HPDE6-E6E7 (cell line): ENCODE results near the gene RMND5B.
"Not testable (repeated sequence)": the region's sequence is repeated elsewhere in the genome, so short reads cannot be mapped to it uniquely, and the experiment has no call there.

ENCODE experiments used
- DNase-seq: peaks from one replicate; pipeline ENCODE4 v3.0.0; 2011; ENCODE audit warnings: missing footprints; ENCODE audit errors: extremely low spot score

RMND5B gene

DNA sequence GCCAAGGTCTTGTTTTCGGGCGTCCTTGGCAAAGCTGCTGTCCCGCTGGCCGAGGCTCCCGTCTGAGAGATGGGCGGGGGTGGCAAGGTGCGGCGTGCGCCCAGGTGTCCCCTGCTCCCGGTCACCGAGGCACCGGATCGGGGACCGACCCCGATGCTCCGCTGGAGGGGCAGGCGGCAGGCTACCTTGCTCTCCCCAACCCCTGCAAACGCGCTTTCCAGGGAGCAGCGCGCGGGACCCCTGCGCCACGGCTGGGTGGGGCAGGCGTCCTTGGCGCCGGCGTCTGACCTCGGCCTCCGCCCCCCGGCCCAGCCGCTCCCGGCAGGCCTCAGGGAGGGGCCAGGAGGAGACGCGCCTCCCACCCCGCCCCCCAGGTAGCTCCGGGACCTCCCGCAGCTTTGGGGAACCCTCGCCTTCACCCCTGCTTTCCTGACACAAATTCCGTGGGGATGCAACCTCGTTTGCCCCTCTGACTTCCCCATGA lies 16.9 kb upstream of the RMND5B start:
- no peak for DNase-seq

DNA sequence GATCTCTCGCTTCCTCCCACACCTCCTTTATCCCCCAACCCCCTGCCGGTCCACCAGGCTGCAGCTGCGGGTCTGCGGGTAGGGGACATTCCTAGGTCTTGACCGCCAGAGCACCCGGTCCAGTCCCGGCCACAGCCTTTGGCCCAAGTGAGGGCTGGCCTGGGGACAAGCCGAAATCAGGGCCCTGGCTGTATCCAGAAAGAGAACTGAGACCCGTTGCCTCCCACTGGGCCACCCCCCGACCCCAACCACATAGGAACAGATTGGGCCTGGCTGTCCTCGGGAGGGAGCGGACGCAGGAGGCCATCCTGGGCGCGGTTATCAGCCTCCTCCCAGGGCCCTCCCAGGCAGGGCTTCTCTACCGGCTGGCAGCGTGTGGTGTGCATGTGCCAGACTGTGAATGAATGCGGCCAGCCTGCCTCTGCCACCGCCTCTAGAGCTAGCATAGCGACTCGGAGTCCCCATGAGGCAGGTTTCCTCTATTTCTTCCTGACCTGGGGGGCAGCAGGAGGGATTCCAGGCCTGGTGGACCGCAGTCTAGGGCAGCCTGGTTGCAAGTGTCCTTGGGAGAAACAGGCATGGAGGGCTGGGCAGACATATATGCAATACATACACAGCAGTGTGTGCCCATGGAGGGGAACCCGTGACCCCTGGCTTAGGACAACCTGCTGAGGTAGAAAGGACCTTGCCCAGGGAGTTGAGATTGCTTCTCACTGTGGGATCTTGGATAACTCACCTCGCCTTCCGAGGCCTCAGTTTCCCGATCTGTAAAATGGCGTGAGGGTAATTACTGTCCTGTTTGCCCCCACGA lies 16.3 kb upstream of the RMND5B start:
- no peak for DNase-seq

DNA sequence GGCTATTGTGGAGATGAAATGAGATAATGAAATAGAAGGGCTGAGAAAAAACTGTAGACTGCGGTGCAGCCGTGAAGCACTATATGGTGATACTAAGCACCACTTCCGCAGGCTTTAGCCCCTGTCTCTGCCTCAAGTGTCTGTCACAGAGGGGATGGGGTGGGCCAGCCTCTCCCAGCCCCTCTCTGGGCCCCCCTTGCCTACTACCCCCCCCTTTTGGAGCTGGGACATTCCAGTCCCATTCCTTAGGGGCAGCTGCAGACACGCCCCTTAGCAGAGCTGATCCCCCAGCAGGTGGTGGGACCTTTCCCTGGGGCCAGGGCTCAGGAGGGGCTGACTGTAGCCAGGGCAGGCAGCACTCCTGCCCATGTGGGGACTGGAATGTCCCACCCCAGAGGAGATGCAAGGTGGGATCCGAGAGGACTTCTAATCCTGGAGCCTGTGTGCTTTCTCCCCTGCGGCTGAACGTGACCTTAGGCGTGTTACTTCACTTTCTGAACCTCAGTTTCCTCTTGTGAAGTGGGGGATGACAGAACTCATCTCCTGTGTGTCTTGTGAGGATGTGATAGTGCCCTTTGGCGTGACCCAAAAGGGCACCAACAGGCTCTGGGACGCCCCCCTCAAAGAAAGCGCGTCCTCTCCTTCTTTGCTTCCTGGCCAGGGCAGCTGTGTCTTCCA lies 15.5 kb upstream of the RMND5B start:
- no peak for DNase-seq

DNA sequence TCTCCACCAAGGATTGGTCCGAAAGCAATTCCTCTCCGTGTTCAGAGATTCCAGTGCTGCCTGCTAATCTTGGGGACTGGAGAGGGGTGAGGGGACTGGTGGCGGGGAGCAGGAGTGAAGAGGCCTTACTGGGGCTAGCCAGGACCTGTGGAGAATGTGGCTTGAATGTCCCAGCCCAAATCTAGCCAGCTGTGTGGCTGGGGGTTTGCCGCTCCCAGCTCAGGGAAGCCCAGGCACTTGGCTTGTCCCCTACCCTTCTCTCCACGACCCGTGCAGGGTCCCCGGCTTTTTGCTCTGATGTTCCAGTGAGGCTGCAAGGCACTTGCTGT lies 15.0 kb upstream of the RMND5B start:
- no peak for DNase-seq

DNA sequence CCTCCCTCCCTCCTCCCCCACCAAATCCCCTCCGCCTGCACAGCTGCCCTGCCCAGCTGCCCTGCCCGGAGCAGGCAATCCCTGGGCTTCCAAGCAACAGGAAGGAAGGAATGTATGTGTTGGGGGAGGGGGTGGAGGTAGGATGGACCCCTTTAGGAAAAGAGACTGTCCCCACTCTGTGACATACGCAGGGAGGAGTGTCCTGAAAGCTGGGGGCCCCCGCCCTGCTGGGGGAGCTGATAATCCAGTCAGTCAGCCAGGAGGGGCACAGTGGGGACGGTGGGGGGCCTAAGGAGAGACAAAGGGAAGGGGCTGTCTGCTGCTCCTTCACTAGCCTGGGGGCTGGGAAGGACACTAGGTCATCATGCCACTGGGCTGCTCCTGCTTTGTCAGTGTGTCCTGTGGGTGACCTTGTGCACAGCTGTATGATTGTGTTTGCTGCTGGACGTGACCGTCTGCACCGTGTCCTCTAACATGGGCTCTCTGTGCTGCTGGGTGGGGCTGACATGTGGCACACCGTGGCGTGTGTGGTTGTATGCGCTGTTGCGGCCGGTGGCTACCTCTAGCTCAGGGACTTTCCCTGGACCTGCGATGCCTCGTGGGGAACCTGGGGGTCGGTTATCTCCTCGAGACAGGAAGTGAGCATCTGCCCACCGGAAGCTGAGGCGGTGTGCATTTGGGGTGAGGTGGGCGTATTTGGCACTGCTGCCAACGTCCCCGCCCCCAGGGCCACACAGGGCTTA lies 14.5 kb upstream of the RMND5B start:
- DNase-seq: no peak

DNA sequence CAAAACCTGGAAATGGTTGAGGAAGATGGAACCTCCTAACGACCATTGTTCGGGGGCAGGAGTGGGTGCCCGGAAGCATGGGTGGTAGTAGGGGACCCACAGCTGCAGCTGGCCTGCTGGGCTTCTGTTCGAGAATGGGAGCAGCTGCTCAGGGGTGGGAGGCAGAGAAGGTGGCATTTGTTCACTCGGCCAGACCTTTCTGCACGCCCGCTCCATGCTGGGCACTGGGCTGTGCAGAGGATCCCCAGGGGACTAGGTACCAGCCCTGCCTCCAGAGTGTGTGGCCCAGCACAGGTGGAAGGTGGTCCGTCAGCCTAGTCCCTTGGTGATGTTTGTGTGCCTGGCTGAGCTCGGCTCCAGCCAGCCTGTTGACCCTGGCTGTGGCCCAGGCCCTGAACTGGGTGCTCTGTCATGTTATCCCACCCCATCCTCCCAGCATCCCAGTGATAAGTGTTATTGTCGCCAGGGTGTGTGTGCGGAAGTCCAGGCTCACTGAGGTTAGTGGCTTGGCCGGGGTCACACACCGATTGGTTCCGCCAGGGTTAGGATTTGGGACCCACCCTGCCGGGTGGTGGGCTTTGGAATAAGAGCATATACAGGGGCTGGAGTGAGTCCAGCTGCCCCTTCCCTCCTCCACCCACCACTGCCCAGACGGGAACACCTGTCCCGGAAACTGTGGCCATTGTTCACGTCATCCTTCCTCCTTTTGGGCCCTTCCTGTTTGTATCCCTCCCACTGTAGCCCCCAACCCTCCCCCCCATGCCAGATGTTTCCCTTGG lies 12.7 kb upstream of the RMND5B start:
- DNase-seq: no peak

DNA sequence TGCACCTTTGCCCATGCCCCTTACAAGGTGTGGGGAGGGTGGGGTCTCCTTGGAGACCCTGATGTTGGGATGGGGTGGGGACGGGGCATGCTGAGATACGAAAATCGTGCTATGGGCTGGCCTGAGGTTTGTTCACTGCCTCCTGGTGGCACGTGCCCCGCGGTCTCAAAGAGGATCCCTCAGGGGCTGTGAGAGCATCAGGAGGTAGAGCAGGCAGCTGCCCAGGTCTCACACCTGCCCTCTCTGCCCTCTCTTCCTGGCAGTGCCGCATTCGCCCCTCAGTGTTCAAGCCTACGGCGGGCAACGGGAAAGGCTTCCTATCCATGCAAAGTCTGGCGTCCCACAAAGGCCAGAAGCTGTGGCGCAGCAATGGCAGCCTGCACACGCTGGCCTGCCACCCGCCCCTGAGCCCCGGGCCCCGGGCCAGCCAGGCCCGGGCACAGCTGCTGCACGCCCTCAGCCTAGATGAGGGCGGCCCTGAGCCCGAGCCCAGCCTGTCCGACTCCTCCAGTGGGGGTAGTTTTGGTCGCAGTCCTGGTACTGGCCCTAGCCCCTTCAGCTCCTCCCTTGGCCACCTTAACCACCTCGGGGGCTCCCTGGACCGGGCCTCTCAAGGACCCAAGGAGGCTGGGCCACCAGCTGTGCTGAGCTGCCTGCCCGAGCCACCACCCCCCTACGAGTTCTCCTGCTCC lies 10.8 kb upstream of the RMND5B start:
- DNase-seq: no peak

DNA sequence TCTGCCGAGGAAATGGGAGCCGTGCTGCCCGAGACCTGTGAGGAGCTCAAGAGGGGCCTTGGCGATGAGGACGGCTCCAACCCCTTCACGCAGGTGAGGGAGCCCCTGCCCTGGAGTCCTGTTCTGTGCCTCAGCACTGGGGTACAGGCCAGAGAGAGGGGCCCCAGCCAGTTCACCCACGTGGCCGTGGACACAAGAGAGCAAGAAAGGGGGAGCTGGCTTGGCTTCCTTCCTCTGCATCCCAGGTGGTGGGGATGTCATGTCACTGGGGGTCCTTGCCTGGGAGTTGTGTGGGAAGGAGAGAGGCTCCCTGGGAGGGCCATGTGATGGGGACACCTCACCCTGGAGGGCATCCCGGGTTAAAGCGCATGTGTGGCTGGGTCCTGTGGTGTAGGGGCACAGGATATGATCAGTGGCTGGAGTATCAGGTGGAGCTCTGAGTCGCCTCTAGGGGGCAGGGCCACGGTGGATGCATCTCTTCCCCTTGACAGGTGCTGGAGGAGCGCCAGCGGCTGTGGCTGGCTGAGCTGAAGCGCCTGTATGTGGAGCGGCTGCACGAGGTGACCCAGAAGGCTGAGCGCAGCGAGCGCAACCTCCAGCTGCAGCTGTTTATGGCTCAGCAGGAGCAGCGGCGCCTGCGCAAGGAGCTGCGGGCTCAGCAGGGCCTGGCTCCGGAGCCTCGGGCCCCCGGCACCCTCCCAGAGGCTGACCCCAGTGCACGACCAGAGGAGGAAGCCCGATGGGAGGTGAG lies 10.0 kb upstream of the RMND5B start:
- peak; percentile 42 for DNase-seq

DNA sequence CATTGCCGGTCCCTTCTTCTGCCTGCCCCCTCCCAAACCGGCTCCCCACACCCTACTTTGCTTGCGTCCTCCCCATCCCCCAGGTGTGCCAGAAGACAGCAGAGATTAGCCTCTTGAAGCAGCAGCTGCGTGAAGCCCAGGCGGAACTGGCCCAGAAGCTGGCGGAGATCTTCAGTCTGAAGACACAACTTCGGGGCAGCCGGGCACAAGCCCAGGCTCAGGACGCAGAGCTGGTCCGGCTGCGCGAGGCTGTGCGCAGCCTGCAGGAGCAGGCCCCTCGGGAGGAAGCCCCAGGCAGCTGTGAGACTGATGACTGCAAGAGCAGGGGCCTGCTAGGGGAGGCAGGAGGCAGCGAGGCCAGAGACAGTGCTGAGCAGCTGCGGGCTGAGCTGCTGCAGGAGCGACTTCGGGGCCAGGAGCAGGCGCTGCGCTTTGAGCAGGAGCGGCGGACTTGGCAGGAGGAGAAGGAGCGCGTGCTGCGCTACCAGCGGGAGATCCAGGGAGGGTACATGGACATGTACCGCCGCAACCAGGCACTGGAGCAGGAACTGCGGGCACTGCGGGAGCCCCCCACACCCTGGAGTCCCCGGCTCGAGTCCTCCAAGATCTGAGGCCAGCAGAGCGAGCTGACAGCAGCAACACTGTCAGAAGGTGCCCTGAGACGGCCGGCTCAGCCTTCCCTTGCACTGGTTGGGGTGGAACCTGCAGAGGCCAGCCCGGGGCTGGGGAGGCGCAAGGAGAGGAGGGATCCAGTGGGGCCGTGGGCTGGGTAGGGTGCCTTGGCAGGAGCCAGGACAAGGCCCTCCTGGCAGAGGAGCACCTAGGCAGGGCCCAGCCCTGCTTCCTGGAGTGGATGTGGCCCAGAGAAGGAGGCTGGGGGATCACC lies 9.2 kb upstream of the RMND5B start:
- DNase-seq: no peak

DNA sequence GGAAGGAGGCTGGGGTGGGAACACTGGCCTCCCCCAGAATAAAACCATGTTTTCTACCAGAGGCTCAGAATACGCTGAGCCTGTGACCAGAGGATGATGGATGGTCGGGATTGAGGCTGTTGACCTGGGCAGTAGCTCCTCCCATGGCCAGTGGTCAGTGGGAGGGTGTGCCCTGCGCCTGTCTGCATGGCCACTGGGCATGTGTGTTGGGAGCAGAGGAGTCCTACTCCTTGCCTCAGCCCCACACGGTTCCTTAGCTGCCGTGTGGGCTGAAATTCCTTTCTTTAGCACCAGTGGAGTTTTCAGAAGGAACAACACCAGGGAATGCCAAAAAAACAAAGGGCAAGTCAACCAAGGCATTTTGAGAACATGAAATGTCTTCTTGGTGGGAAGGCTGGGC lies 8.5 kb upstream of the RMND5B start:
- no peak for DNase-seq

DNA sequence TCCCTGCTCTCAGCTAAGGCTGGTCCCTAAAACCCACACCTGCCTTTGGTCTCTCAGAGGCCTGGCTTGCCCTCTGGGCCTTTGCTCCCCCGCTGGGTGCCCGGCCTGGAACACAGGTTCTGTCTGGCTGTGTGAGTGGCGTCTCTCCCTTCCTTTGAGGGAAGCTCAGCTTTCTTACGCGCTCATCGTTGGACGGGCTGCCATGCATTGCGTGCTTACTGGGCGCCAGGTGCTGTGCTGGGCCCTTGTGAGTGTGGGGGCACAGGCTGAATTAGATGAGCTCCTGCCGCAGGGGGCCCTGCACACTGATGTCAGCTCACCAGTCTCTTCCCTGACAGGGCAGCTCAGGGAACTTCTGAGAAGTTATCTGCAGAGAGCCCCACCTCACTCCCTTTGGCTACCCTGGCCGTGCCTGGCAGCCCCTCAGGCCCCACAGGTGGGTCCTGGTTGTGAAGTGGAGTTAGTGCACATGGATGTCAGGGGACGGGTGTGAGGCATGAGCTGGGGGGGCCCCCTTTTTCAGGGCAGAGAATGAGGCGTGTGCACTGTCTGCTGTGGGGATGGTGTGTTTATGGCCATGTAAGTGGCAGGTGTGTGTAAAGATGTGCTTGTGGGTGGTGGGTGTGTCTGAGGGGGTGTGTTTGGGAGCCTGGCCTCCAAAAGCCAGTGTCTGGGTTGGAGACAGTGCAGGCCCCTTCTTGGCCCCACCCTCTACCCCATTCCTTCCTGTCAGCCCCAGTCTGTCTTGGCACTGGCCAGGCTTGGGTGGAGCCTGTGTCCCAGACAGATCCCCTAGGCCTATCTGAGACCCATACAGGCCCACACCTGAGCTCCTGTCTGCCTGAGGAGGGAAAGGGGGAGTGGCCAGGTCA lies 7.5 kb upstream of the RMND5B start:
- DNase-seq: no peak

DNA sequence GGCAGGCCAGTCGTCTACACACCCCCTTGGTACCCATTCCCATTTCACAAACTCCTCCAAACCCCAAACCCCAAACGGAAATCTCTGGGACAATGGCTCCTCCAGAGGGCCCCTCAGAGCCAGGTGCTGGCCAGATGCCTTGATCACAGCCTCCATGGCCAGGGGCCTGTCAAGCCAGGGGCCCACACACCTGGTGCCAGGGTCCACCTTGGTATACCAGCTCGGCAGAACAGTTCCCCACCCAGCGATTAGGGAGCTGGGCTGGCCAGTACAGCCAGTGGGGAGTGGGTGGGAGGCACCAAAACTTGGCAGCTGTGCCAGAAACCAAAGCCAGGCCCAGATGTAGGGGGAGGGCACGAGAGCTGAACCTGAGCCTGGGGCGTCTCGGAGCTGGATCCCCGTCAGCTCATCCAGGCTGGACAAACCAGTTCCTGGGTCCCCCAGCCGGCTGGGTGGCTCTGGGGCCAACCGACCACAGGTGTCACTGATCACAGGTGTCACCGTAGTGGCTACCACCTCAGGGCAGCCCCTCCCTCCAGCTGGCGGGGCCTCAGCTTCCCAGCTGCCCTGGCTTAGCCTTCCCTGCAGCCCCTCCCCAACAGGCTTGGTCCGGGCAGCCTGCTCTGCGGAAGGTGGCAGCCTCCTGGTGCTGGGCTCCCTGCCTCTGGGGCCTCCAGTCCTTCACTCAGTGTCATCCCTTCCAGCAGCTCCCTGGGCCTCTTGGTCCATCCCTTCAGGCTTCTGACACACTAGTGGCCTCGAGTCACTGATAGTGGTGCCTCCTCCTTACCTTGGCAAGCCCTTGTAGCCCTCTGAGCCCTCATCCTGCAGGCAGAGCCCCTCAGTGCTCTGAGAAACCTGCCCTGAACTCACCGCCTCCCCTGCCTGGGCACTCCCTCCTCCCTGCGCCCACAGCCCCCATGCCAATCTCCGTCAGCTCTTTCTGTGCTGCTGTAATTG lies 6.6 kb upstream of the RMND5B start:
- peak; percentile 67 for DNase-seq

DNA sequence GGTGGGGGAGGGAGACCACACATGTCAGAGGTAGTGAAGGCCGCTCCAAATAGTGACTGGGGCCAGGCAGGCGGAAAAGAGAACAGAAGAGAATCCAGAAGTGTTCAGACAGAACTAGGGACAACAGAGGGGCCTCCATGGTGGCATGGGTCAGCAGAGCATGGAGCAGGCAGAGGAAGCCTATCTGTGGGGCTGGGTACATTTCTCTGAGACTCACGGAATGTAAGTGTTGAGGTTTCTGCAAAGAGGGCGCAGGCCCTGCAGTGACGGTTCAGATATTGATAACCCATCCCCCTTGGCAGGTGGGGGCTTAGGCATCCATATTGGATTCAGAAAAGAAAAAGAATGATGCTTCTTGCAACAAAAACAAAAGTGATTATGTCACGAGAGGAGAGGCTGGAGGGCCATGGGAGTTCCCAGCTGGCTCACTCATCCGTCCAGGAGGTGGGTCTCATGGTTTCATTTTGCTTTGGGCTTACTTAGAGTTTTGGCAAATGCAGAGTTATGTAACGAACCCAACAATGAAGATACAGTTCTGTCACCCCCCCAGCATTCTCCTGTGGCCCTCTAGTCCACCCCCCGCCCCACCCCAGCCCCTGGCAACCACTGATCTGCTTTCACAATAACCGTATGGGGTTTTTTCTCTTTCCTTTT lies 5.4 kb upstream of the RMND5B start:
- DNase-seq: no peak

DNA sequence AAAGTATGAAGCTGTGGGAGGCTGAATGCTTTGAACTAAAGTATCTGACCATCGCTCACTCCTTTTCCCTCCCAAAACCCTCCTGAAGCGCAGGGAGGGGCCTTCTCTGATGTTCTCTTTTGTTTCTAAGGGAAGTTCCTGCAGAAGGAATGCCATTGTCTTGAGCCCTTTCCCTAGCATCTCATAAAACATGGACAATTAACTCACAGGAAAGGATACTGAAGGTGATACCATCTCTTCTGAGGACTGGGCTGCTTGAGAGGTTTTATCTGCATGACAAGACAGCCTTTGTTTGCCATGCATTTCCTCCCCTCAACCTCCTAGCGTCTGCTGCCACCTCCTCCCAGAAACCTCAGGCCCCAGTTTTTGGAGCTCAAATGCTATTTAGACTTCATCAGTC lies 4.3 kb upstream of the RMND5B start:
- DNase-seq: no peak

DNA sequence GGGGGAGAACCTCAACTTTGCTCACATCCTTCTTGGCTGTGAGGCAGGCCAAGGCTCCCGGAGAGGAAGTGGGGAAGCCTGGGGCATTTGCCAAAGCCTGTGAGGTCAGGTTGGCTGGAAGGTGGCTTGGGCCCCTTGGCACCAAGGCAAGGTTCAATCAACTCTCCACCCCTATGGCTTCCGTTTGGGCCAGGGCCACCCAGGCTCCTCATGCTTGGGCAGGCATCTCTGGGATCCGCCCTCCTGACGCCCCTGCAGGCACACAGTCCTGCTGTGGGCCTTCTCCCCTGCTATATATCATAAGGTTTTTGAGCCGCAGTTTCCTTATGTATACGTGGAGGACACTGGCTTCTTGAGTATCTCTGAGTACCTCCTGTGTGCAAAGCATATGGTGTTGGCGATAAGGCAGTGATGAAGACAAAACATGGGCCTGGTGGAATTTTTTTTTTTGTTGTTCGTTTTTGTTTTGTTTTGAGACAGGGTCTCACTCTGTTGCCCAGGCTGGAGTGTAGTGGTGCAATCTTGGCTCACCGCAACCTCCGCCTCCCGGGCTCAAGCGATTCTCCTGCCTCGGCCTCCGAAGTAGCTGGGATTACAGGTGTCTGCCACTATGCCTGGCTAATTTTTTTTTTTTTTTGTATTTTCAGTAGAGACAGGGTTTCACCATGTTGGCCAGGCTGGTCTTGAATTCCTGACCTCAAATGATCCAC lies 3.4 kb upstream of the RMND5B start:
- DNase-seq: not testable (repeated sequence)

DNA sequence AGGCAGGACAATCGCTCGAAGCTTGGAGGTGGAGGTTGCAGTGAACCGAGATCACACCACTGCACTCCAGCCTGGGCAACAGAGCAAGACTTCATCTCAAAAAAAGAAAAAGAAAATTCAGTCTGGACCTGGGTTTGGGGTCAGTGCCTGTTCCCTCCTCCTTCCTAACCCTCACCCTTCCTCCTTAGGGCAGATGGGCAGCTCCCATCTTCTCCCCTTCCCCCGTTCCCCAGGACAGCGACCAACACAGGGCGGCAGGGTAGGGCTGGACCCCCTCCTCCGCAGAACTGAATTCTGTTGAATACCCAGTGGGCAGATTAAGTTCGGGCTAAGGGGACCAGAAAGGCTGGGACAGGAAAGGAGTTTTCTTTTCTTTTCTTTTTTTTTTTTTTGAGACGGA lies 1.5 kb upstream of the RMND5B start:
- DNase-seq: no peak
